ENCODE data around the gene TXNDC5.

DNA sequence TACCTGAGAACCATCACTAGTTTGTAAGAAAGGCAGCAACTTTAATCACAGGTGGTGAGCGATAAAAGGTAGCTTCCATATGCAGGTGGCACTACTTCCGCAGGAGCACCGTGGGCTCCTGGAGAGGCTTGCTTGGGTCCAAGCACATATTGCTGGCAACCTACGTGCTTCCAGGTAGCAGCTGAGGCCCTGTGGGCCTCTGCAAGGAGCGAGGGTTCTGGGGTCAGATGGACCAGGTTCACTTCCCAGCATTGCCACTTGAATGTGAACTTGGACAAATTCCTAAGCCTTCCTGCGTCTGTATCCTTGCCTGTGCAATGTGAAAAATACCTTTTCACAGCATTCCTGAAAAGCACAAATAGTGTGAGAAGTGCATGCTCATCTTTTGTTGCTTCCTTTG lies 31.0 kb downstream of the TXNDC5 start:
- TF ChIP-seq NFYB (IDR thresholded peaks at IDR 0.05; ENCODE audit: extremely low read depth, insufficient read length) = no peak
- TF ChIP-seq HOXB6 (CRISPR knock-in tag; IDR thresholded peaks at IDR 0.05; ENCODE audit: borderline replicate concordance) = no peak
